WI38 (cell line): Measurements from ENCODE around the gene CA14.
"Not testable (repeated sequence)": the region's sequence is repeated elsewhere in the genome, so short reads cannot be mapped to it uniquely, and the experiment has no call there.

Experiments used
- H3K4me3 ChIP-seq: 2 replicates; pipeline ENCODE4 v1.5.1; 2011; ENCODE audit warnings: low read depth, mild to moderate bottlenecking, control low read depth, low read length
- CTCF ChIP-seq: IDR thresholded peaks from 2 replicates; pipeline ENCODE4 v1.5.1; 2012; ENCODE audit warnings: low read depth, mild to moderate bottlenecking, control low read depth, low read length

The CA14 gene

GRCh38 chr1:150302902-150303301 lies 45.3 kb downstream of the CA14 start:
- no peak for TF ChIP-seq CTCF
- H3K4me3 ChIP-seq, result no peak overlapping the region

- not testable (repeated sequence) for H3K4me3 ChIP-seq
Observed at GRCh38 chr1:150308585-150308984, 51.0 kb downstream of the CA14 start.

- H3K4me3 ChIP-seq, result no peak overlapping the region
- no peak for TF ChIP-seq CTCF
Observed at GRCh38 chr1:150309758-150310508, 52.4 kb downstream of the CA14 start.

GRCh38 chr1:150311762-150312161 lies 54.2 kb downstream of the CA14 start:
- TF ChIP-seq CTCF, result no peak
- no peak overlapping the region for H3K4me3 ChIP-seq
